GM18519 (cell line): ENCODE results near the gene CDK1.
A peak's percentile ranks its signal among the peaks of the same experiment; 100 is the strongest.

Experiments
- ATAC-seq: cut with Tn5 transposase; IDR thresholded peaks from one replicate; pipeline ENCODE4 v1.9.1; 2021; ENCODE audit warnings: mild to moderate bottlenecking, moderate library complexity; ENCODE audit not compliant: unreplicated experiment, low FRiP score

Gene CDK1

GRCh38 chr10:60778214-60778970 is at the start of gene CDK1:
CDK1 (plus strand) TSS chr10:60778478; CDS start chr10:60780166, 1,688 bp downstream.
- peak; percentile 96 for ATAC-seq

- no peak for ATAC-seq
These were observed 49.2 kb upstream of the CDK1 start for GRCh38 chr10:60729106-60729505.

- ATAC-seq = peak; percentile 81
These were observed 47.0 kb upstream of the CDK1 start for GRCh38 chr10:60731134-60731885.

GRCh38 chr10:60732198-60732806 is 46.0 kb upstream of the CDK1 start:
- ATAC-seq = no peak

- ATAC-seq = no peak
These were observed 45.3 kb upstream of the CDK1 start for GRCh38 chr10:60732807-60733516.

- no peak for ATAC-seq
These were observed 44.8 kb upstream of the CDK1 start for GRCh38 chr10:60733517-60733822.

GRCh38 chr10:60733826-60734225 is 44.5 kb upstream of the CDK1 start:
- no peak for ATAC-seq

- no peak for ATAC-seq
These were observed 44.1 kb upstream of the CDK1 start for GRCh38 chr10:60734226-60734625.

GRCh38 chr10:60735244-60735643 is 43.0 kb upstream of the CDK1 start:
- no peak for ATAC-seq

- no peak for ATAC-seq
These were observed 41.0 kb upstream of the CDK1 start for GRCh38 chr10:60737242-60737641.

GRCh38 chr10:60739558-60739957 is 38.7 kb upstream of the CDK1 start:
- ATAC-seq = no peak

- no peak for ATAC-seq
These were observed 35.8 kb upstream of the CDK1 start for GRCh38 chr10:60742512-60742911.

- no peak for ATAC-seq
These were observed 30.3 kb upstream of the CDK1 start for GRCh38 chr10:60747817-60748469.

GRCh38 chr10:60753152-60753551 is 25.1 kb upstream of the CDK1 start:
- no peak for ATAC-seq

GRCh38 chr10:60753817-60754216 is 24.5 kb upstream of the CDK1 start:
- ATAC-seq = no peak

GRCh38 chr10:60757420-60757895 is 20.8 kb upstream of the CDK1 start:
- no peak for ATAC-seq

- no peak for ATAC-seq
These were observed 19.1 kb upstream of the CDK1 start for GRCh38 chr10:60759181-60759580.

GRCh38 chr10:60760711-60761210 is 17.5 kb upstream of the CDK1 start:
- ATAC-seq = no peak

- no peak for ATAC-seq
These were observed 15.7 kb upstream of the CDK1 start for GRCh38 chr10:60762554-60762953.

- no peak for ATAC-seq
These were observed 10.9 kb upstream of the CDK1 start for GRCh38 chr10:60767424-60767823.
